ENCODE results near the gene SLC6A8.

Gene SLC6A8

DNA sequence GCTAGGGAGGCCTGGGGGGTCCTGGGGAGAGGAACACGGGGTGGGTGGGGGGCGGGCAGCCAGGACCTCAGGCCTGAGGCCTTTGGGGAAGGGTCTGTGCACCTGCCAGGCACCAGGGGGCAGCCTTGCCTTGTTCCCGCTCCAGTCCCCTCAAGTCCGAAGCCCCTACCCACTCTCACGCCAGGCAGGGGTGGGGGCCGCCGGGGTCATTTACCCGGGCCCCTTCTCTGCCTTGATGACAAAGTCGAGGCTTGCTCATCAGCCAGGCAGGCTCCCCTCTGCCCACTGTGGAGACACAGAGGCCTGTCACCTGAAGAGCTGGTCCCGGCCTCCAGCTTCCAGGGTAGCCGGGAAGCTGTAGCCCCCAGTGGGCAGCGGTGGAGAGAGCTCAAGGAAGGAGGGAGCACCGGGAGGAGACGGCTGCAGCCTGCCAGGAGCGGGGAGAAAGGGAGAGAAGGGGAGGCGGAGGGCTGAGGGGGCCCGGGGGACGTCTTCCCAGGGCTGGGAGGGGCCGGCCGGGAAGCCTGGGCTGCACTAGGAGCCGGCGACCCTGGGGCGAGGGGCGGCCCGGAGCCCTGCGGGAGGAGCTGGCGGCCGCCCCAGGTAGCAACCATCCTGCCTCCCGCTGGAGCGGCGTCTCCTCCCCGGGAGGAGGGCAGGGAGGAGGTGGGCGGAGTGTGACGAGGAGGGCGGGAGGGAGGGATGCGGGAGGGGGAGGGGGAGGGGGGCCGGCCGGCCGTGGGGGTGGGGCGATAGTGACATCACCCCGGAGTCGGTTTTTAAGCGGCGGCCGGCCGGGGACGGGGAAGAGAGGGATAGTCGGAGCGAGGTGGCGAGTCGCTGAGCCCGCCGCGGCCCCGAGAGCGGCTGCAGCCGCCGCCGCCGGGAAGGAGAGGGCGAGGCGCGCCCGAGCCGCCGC is at the start of gene SLC6A8:
SLC6A8 (plus strand) TSS at position 806 of the 919 bp plus-strand sequence. CDS start 649 bp downstream, outside the sequence.
- Mint-ChIP-seq H3K27me3 (no peaks in the 10 kb centered on the region), H3K4me1 (ENCODE audit: low read depth) (no peaks in the 10 kb centered on the region), H3K27ac (no peak within 1 kb of the TSS), H3K4me3 (peak within 1 kb of the TSS; percentile 69), H3K36me3 (no peaks in the 10 kb centered on the region), H3K9me3 (ENCODE audit: low read depth) (no peaks in the 10 kb centered on the region)

DNA sequence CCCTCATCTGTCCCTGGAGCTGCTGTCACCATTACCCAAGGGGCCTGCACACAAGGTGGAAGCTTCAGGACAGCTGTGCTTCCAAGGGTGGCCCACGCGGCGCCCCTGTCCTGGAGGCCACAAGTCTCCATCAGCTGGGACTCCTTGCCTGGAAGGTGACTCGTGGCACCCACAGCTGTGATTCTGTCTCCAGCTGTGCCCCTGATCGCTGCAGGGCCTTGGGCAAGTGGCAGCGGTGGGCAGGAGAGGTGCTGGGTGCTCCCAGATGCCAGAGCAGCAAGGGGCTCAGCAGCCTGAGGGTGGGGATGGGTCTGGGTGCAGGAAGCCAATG is 49.7 kb upstream of the SLC6A8 start:
- Mint-ChIP-seq H3K27ac (no peak overlapping the region), H3K27me3 (peaks cover 3% of the 10 kb centered on the region), H3K36me3 (no peaks in the 10 kb centered on the region), H3K4me1 (ENCODE audit: low read depth) (peaks cover 9% of the 10 kb centered on the region), H3K4me3 (no peak overlapping the region), H3K9me3 (ENCODE audit: low read depth) (no peaks in the 10 kb centered on the region)

DNA sequence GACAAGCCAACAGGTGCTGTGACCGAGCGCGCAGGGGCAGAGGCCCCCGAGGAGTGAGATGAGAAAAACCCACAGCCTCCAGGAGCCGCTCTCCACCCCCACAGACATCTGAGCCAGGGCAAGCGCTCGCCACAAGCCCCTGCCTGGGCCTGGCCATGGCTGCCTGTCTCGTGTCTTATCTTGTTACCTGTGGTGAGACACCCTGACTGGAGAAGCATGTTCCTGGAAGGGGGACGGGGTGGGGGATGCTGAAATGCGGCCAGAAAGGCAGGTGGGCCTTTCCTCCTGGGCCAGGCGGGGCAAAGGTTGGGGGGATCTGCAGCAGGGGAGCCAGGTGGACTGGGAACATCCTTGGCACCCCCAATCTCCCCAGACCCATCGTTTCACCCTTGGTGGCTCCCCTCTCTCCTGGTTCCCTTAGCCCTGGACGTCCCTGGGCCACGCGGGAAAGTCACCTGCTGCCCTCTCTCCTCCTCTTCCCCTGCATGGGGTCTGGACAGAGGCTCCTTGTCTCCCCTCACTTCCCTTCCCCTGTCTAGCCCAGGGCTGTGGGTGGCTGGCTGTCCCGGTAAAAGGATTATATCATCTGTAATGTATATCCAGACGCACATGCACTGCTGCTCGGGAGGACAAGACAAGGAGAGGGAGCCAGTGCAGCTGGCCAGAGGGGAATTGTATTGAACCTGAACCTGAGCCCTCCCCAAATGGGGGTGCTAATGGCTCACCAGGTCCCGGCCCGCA is 49.1 kb upstream of the SLC6A8 start:
- Mint-ChIP-seq H3K4me3 (no peak overlapping the region), H3K36me3 (no peaks in the 10 kb centered on the region), H3K27ac (no peak overlapping the region), H3K4me1 (ENCODE audit: low read depth) (peaks cover 10% of the 10 kb centered on the region), H3K9me3 (ENCODE audit: low read depth) (no peaks in the 10 kb centered on the region), H3K27me3 (peaks cover 3% of the 10 kb centered on the region)

DNA sequence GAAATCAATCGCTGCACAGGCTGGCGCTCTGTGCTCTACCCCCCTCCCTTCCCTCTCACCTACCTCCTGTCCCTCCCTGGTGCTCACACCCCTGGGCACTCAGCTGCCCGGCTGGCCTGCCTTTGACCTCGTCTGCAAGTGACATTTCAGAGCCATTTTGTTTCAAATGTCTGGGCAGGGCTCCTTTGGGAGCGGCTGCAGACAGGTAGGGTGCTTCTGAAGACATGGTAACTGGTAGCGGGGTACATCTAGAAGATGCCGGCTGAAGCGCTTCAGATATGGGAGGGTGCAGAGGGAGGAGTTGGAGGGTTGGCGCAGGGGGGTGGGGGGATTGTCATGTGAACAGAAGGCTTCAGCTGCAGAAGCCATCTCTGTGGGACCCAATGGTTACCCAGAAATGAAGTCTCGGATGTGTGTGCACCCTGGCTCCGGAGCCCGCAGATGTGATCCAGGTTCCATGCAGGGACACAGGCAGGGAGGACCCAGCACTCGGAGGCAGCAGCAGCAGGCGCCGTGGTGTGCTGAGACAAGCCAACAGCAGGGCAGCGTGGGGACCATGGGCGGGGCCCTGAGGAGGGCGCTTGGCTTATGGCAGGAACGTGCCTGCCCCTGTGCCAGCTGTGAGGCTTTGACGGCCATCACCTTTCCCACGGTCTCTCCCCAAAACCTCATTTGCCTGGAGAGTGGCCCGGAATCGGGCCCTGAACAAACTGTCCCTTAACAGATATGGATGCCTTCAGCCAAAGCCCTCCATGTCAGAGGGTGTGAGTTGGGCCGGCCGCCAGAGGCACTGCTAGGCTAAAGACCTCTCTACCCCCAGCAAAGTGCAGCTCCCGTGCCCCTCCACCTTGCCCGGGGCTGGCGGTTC is 48.3 kb upstream of the SLC6A8 start:
- Mint-ChIP-seq H3K36me3 (no peaks in the 10 kb centered on the region), H3K27ac (no peak overlapping the region), H3K4me3 (no peak overlapping the region), H3K9me3 (ENCODE audit: low read depth) (no peaks in the 10 kb centered on the region), H3K27me3 (peaks cover 3% of the 10 kb centered on the region), H3K4me1 (ENCODE audit: low read depth) (peaks cover 10% of the 10 kb centered on the region)

DNA sequence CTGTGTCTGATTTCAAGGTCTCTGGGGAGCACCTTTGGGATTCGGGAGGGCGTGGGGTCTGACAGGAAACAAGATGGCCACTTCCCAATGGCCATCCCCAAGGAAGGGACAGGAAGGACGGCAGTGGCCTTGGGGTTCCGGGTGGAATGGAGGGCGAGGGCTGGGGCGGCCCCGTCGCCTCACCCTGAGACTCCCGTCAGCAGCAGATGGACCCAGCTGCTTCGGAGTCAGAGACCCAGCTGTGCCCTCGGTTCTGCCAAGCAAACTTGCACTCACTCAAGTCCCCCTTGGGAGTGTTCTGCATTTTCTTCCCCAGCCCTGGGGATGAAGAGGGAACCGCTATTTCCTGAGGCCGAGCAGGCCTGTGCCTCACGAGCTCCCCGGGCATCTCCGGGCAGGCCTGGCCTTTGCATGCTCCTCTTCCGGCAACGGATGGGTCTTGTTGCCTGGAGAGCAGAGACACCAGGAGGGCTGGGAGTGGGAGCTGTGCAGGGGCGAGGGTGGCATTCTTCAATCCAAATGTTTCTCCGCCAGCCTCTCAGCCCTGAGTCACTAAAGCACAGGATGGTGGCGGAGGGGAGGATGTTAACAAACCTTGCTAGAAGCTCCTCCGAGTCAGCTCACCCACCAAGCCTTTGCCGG is 47.6 kb upstream of the SLC6A8 start:
- Mint-ChIP-seq H3K27me3 (peaks cover 3% of the 10 kb centered on the region), H3K4me1 (ENCODE audit: low read depth) (peaks cover 10% of the 10 kb centered on the region), H3K27ac (no peak overlapping the region), H3K36me3 (no peaks in the 10 kb centered on the region), H3K9me3 (ENCODE audit: low read depth) (no peaks in the 10 kb centered on the region), H3K4me3 (no peak overlapping the region)

DNA sequence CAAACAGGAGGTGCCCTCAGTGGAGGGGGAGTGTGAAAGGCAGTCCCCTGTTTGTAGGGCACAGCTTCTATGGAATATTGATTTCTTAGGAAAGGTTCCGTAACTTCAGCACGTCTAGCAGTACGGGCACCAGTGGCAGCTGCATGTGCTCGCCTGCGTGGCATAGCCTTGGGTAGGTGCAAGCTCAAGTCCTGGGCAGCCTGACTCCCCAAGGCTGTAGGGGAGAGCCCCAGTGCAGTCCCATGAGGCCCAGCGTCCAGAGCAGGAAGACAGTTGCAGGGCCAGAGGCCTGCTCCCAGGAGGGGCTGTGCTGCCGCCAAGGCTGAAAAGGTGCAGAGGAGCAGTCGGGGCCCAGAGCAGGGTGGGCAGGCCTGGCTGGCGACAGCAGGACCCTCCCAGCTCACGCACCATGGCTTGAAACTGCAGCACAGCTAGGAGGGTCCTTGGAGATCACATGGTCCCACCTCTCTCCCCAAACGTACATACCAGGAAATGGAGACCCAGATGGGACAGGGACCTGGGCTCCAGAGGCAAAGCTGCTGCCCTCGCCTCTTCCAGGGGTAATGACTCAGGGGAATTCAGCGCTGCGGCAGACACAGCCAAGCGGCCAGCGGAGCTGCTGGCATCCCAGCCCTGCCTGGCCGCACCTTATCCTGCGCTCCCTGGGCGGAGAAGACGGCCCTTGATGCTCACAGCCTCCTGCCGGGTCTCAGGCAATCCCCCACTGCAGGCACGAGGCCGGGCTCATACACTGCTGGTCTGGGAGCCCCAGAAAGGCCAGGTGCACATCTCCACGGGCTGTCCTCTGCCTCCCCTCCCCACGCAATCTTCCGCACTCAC is 46.8 kb upstream of the SLC6A8 start:
- H3K27me3 Mint-ChIP-seq = peaks cover 8% of the 10 kb centered on the region
- H3K4me1 Mint-ChIP-seq (ENCODE audit: low read depth) = peaks cover 10% of the 10 kb centered on the region
- peak overlapping the region; percentile 13 for H3K4me3 Mint-ChIP-seq
- no peak overlapping the region for H3K27ac Mint-ChIP-seq
- no peaks in the 10 kb centered on the region for H3K9me3 Mint-ChIP-seq (ENCODE audit: low read depth)
- H3K36me3 Mint-ChIP-seq = no peaks in the 10 kb centered on the region

DNA sequence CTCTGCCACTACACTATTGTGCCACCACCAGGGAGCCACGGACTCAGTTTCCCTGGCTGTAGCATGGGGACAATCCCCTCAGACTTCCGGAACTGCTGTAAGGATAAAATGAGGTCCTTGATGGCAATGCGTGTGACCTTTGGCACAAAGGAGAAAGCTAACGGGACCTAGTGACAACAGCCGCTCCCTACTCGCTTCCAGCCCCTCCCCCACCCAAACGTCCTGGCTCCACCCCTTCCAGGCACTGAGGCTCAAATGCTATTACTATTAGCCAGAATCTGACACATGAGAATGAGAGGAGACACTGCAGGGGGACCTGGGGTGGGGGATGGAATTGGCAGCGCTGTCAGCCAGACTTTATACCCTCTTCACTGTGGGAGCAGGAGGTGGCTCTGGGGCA is 46.1 kb upstream of the SLC6A8 start:
- Mint-ChIP-seq H3K9me3 (ENCODE audit: low read depth) (no peaks in the 10 kb centered on the region), H3K36me3 (no peaks in the 10 kb centered on the region), H3K27me3 (peaks cover 10% of the 10 kb centered on the region), H3K27ac (no peak overlapping the region), H3K4me3 (peak overlapping the region; percentile 13), H3K4me1 (ENCODE audit: low read depth) (peaks cover 10% of the 10 kb centered on the region)

DNA sequence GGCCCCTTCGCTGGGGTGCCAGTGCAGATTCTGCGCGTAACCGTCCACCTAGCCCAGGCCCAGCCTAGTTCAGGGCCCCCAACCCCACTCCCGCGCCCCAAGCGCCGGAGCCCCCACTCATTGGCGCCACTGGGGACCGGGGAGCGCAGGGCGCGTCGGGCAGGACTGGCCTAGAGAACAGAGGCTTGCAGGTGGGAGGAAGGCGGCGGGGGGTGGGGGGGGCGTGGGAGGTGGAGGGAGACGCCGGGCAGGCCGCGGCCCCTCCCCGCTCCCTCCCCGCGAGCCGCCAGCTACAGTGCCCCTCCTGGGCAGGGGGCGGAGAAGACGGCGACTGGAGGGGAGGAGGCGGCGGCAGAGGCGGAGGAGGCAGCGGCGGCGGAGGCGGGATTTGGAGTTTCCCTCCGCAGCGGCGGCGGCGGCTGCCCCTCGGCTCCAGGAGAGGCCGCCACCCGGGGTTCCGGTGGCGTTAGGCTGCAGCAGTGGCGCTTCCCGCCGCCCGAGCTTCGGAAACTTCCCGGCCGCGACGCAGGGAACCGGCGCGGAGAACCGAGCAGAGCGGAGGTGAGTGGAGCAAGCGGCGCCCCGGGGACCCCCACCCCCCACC is 45.6 kb upstream of the SLC6A8 start:
- Mint-ChIP-seq H3K27ac (no peak overlapping the region), H3K9me3 (ENCODE audit: low read depth) (no peaks in the 10 kb centered on the region), H3K4me1 (ENCODE audit: low read depth) (peaks cover 10% of the 10 kb centered on the region), H3K36me3 (no peaks in the 10 kb centered on the region), H3K4me3 (no peak overlapping the region), H3K27me3 (peaks cover 10% of the 10 kb centered on the region)

DNA sequence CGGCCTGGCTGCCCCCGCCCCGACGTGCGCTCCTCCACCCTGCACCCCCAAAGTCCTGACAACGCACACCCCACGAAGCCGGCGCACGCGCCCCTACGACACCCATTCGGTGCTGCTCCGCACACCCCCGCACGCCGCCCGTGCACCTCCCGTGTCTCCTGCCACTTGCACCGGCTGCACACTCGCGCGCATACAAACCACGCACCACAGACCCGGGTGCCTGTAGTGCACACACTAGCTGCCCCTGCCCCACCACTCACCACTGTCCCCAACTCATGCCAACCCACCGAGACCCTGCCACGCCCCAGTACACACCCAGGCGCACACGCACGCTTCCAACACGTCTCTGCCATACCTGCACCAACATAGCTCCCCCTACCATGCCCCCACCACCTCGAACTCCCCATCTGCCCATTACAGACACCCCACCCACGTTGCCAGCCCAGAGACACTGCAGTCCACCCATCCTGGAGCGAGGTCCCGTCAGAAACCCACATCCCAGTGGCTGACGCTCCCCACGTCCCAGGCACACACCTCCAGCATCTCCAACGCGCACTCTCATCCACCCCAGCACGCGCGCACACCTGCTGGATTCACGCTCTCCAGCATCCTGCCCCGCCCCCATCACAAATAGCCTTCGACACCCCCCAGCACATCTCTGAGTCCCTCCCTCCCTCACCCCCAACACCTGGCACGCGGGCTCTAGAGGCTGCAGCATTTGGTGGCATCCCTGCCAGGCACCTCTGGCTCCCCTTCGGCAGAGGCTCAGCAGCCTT is 44.9 kb upstream of the SLC6A8 start:
- peaks cover 10% of the 10 kb centered on the region for H3K27me3 Mint-ChIP-seq
- no peaks in the 10 kb centered on the region for H3K36me3 Mint-ChIP-seq
- H3K9me3 Mint-ChIP-seq (ENCODE audit: low read depth) = no peaks in the 10 kb centered on the region
- H3K4me3 Mint-ChIP-seq = peak overlapping the region; percentile 51
- no peak overlapping the region for H3K27ac Mint-ChIP-seq
- peaks cover 10% of the 10 kb centered on the region for H3K4me1 Mint-ChIP-seq (ENCODE audit: low read depth)

DNA sequence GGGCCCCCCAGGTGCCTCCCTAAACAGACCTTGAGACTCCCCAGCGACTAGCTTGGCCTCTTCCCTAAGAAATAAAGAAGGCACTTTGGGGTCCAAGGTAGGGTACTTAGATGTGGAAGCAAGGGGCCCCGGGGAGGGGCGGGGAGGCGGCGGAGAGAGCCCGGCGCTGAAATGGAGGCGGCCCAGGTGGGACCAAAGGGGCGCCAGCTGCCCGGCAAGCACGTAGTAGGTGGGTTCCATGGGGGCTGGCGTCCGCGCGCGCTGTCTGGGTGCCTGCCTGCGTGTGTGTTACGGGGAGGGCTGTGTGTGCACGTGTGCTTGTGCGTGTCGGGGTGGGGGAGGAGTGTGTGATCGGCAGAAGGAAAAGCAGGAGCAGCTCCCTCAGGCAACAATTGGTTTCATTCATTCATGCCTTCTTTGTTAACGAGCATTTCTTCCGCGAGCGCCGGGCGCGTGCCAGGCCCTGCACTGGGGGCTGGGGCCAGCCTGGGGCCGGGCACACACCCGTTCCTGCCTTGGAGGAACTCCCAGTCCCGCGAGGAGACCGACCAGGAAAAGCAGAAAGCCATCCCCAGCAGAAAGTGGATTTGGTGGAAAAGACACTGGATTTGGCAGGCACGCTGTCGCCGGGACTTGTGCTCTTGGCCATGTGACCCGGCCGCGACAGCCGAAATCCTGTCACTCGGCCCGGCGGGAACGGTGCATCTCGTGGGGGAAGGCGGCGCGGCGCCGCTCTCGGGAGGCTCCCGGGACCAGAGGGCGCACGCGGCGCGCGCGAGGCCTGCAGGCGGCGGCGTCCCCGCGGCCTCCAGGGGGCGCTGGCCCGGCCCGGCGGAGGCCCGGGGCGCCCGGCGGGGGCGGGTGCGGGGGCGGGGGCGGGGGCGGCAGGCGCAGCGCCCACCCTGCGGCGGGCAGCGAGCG is 44.0 kb upstream of the SLC6A8 start:
- H3K27me3 Mint-ChIP-seq = peaks cover 10% of the 10 kb centered on the region
- H3K27ac Mint-ChIP-seq = no peak overlapping the region
- peaks cover 10% of the 10 kb centered on the region for H3K4me1 Mint-ChIP-seq (ENCODE audit: low read depth)
- H3K9me3 Mint-ChIP-seq (ENCODE audit: low read depth) = no peaks in the 10 kb centered on the region
- H3K36me3 Mint-ChIP-seq = no peaks in the 10 kb centered on the region
- no peak overlapping the region for H3K4me3 Mint-ChIP-seq

DNA sequence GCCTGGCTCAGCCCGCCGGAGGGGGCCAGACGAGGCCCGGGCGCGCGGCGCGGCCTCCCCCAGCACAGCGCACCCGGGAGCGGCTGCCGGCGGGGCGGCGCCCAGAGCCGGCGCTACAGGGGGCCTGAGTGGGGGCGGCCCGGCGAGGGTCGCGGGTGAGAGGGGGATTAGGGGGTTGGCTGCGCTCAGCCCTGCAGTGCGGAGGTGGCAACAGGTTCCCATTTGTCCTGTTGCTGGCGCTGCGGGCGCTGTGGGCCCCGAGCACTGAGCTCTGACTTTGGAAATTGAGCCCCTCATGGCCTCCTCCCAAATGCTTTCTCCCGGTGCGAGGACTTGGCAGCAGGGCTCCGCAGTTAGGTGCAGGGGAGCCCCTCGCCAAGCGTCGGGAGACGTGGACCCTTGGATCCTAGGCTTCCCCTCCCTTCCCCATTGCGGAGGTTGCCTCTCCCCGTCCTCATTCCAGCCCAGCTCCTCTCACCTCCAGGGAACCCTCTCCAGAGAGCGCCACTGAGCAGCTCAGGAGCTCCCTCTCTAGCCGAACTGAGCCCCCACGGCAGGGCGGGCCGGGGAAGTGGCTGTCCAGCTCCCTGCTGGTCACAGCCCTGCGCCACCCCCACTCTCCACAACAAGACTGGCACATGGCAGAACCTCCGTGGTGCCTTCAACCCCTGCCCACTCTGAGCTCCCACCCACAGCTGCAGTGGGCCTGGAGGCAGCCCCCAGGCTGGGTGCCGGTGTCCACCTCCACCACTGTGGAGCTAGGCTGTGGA is 43.2 kb upstream of the SLC6A8 start:
- Mint-ChIP-seq H3K4me3 (no peak overlapping the region), H3K27ac (no peak overlapping the region), H3K4me1 (ENCODE audit: low read depth) (peaks cover 10% of the 10 kb centered on the region), H3K36me3 (no peaks in the 10 kb centered on the region), H3K9me3 (ENCODE audit: low read depth) (no peaks in the 10 kb centered on the region), H3K27me3 (peaks cover 10% of the 10 kb centered on the region)

Data from activated naive CD8-positive, alpha-beta T cell (primary cell).